Subcutaneous adipose tissue (tissue), 4 donors: ENCODE data around the gene ZFTA. TPM values are rescaled to one million over a fixed set of nuclear protein-coding genes. Genes with fewer than 3 reads are reported as not detected.

Experiments used
- total RNA-seq, 4 donors: library from RNA; depleted of rRNA; stranded (reverse); fragments of >200 nt; gene quantifications; one replicate each; pipeline ENCODE4 v1.1.0, GENCODE V29; 2016
- TF ChIP-seq, protein P1 (sequence below): fragments of 450-650 bp; IDR thresholded peaks from one replicate; pipeline ENCODE4 v1.5.1; 2016; ENCODE audit warnings: low read depth, mild to moderate bottlenecking, control low read depth, antibody characterized with exemption, moderate library complexity

The ZFTA gene
- 10 to 100 TPM in 2 of 4 donors, 1 to 10 TPM in 2; 5.1 to 16.2 (median 8.7) TPM for total RNA-seq

DNA sequence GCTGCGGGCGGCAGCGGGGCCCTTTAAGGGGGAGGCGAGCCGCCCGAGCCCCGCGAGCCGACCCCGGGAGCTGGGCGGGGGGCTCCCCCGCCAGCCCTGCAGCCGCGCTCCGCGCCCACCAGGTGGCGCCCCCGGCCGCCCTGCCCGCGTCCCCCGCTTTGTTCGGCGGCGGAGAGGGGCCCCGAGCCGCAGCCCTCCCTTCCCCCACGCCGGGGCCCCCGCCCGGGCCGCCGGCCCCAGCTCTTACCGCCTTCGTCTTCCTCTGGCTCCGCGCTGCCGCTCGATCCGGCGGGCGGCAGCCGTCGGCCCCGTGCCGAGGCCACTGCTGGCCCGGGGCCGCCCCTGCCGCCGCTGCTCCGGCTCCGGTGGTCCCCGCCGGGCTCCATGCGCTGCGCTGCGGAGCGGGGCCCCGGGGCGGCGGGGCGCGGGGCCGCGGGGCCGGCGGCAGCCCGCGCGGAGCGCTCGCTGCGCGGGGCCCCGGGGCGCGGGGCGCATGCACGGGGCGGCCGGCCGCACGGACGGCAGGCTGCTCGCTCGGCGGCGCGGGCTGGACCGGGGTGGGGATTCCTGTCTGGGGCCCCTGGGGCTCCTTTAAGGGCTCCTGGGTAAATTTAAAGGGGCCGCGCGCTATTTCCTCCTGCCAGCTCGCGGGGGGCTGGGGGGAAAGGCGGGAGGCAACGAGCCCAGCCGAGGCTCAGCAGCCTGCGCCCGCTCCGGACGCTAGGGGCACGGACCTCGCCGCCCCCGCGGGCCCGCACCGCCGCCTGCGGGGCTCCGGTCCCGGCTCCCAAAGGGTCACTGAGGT lies at the start of gene ZFTA:
Gene ZFTA, minus strand, starts transcription at position 539 of the 805 bp plus-strand sequence. Its CDS starts 153 bp downstream, at position 386.
- TF ChIP-seq, protein P1, sequence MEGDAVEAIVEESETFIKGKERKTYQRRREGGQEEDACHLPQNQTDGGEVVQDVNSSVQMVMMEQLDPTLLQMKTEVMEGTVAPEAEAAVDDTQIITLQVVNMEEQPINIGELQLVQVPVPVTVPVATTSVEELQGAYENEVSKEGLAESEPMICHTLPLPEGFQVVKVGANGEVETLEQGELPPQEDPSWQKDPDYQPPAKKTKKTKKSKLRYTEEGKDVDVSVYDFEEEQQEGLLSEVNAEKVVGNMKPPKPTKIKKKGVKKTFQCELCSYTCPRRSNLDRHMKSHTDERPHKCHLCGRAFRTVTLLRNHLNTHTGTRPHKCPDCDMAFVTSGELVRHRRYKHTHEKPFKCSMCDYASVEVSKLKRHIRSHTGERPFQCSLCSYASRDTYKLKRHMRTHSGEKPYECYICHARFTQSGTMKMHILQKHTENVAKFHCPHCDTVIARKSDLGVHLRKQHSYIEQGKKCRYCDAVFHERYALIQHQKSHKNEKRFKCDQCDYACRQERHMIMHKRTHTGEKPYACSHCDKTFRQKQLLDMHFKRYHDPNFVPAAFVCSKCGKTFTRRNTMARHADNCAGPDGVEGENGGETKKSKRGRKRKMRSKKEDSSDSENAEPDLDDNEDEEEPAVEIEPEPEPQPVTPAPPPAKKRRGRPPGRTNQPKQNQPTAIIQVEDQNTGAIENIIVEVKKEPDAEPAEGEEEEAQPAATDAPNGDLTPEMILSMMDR = no peak

DNA sequence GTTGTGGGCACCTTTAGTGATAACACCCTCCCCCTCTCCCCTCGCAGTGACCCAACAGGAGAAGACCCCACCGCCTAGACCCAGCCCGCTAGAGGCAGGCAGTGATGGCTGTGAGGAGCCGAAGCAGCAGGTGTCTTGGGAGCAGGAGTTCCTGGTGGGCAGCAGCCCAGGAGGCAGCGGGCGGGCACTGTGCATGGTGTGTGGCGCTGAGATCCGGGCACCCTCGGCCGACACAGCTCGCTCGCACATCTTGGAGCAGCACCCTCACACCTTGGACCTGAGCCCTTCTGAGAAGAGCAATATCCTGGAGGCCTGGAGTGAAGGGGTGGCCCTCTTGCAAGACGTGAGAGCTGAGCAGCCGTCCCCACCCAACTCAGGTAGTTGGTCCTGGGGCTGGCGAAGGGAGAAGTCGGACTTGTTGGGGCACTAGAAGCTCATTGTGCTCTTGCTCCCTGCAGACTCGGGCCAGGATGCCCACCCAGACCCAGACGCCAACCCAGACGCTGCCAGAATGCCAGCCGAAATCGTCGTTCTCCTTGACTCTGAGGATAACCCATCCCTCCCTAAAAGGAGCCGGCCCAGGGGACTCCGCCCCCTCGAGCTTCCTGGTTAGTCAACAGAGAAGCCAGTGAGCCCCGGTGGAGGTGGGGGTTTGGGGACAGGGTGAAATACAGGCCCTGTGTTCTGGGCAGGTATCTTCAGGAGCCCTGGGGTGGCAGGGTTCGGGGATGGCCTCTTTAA lies 49.4 kb upstream of the ZFTA start:
- TF ChIP-seq, protein P1 = no peak

DNA sequence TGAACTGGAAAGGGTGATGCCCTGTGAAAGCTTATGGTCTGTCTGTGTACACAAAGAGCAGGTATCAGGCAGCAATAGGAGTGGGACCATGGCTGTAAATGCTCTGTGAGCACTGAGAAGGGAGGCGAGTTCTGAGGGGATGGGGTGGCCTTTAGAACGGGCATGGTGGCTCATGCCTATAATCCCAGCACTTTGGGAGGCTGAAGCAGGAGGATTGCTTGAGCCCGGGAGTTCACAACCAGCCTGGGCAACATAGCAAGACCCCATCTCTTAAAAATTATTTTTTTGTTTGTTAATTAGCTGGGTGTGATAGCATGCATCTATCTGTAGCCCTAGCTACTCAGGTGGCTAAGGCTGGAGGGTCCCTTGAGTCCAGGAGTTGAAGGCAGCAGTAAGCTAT lies 48.2 kb upstream of the ZFTA start:
- TF ChIP-seq, protein P1 = no peak

DNA sequence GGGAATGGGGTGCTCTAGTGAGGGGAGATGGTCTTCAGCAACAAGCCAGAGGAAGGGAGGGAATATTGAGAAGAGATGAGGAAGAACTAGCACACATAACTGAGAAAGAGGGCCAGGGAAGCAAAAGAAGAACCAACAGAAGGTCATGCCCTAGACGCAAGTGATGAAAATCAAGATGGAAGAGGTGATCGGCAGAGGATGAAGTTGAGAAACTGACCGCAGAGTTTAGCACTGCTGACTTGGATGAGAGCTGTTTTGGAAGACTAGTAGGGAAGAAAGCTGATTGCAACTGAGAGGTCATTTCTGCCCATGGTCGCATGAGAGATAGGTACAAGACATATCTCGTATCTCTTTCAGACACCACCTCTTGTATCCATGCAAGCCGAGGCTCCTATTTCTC lies 47.6 kb upstream of the ZFTA start:
- TF ChIP-seq, protein P1 = no peak

DNA sequence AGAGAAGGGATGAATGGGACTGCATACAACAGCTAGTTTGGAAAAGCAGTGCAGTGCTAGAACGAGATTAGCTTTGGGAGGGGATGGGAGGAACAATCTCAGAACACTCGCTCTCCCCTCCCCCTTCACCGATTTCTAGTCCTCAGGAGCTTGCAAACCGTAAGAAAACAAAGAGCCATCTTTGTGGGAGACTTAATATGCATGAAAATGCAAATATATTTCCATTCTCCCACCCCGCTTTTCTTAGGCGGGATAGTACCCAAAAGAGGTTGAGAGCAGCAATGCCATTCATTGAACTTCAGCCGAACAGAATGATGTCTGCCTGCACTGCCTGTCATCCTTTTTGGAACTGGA lies 45.8 kb upstream of the ZFTA start:
- TF ChIP-seq, protein P1 = no peak

DNA sequence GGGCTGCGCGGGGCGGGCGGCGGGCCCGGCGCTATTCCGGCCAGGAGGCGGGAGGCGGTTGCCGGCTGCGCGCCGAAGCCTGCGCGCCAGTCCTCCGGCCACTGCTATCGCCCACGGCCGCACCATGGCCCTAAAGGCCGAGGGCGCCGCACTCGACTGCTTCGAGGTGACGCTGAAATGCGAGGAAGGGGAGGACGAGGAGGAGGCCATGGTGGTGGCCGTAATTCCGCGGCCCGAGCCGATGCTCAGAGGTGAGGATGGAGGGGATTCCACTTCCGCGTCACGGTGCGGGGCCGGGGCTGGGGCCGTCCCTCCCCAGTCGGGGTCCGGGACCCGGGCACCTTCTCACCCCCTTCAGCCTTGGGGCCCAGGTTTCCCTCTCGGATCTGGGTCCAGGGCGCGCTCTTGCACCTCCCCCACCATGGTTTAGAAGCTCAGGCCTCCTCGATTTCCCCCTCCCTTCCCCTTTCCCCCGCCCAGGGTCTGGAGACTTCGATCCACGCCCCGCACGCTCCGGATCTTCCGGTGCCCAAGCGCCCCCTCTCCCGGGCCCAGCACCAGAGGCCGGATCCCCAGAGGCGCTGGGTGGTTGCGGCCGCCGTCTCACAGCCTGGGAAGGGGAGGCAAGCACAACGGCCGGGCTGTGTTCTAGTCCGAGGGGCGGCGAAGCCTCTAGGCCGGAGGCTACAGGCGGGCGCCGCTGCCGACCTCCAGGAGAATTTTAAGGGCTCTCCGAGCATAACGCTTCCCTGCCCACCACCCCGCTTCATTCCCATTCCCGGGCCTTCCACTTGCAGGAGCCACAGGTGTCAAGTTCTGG lies 45.2 kb upstream of the ZFTA start:
- TF ChIP-seq, protein P1 = no peak
